Erythroblast (primary cell): ENCODE measurements around the gene ETS1.

Experiments used
- DNase-seq, 2 experiments: peaks; one replicate each; lab custom pipeline; 2025; lab: John Stamatoyannopoulos, UW
- GATA1 ChIP-seq: IDR thresholded peaks from 2 replicates; pipeline ENCODE4 v1.6.1; 2011; ENCODE audit warnings: low read depth, mild to moderate bottlenecking, control low read depth, low read length, moderate library complexity
- POLR2A ChIP-seq: IDR thresholded peaks from 2 replicates; pipeline ENCODE4 v1.6.1; 2011; ENCODE audit warnings: mild to moderate bottlenecking, low read length

ETS1 gene

GRCh38 chr11:128492461-128492860, 94.9 kb downstream of the ETS1 start:
- TF ChIP-seq GATA1 (no peak), POLR2A (no peak)
- DNase-seq, result no peak

GRCh38 chr11:128491195-128491936, 96.0 kb downstream of the ETS1 start:
- no peak for TF ChIP-seq GATA1
- TF ChIP-seq POLR2A, result no peak
- no peak for DNase-seq

- TF ChIP-seq GATA1 (no peak), POLR2A (no peak)
- no peak for DNase-seq
Observed at GRCh38 chr11:128490092-128490491, 97.3 kb downstream of the ETS1 start.

- TF ChIP-seq GATA1 (no peak), POLR2A (no peak)
- no peak for DNase-seq
Observed at GRCh38 chr11:128488471-128488870, 98.9 kb downstream of the ETS1 start.

GRCh38 chr11:128487978-128488377, 99.4 kb downstream of the ETS1 start:
- no peak for DNase-seq
- TF ChIP-seq GATA1, result no peak
- TF ChIP-seq POLR2A, result no peak

GRCh38 chr11:128484172-128484571, 103.2 kb downstream of the ETS1 start:
- DNase-seq, result no peak
- no peak for TF ChIP-seq POLR2A
- TF ChIP-seq GATA1, result no peak

- TF ChIP-seq POLR2A, result no peak
- no peak for TF ChIP-seq GATA1
- DNase-seq, result no peak
Observed at GRCh38 chr11:128483211-128483788, 104.1 kb downstream of the ETS1 start.

GRCh38 chr11:128482512-128483191, 104.7 kb downstream of the ETS1 start:
- no peak for DNase-seq

GRCh38 chr11:128482092-128482491, 105.3 kb downstream of the ETS1 start:
- no peak for TF ChIP-seq POLR2A
- TF ChIP-seq GATA1, result no peak
- DNase-seq, result no peak

More at GRCh38 chr11:128482512-128483191, 104.7 kb downstream of the ETS1 start:
- TF ChIP-seq POLR2A (no peak), GATA1 (no peak)

- no peak for DNase-seq
Observed at GRCh38 chr11:128481135-128481534, 106.2 kb downstream of the ETS1 start.

GRCh38 chr11:128480665-128481064, 106.7 kb downstream of the ETS1 start:
- TF ChIP-seq GATA1 (no peak), POLR2A (no peak)
- no peak for DNase-seq

More at GRCh38 chr11:128481135-128481534, 106.2 kb downstream of the ETS1 start:
- TF ChIP-seq POLR2A, result no peak
- no peak for TF ChIP-seq GATA1

- TF ChIP-seq GATA1 (no peak), POLR2A (no peak)
- no peak for DNase-seq
Observed at GRCh38 chr11:128480066-128480465, 107.3 kb downstream of the ETS1 start.

GRCh38 chr11:128479144-128479543, 108.2 kb downstream of the ETS1 start:
- no peak for TF ChIP-seq POLR2A
- TF ChIP-seq GATA1, result no peak
- no peak for DNase-seq

- TF ChIP-seq GATA1 (no peak), POLR2A (no peak)
- DNase-seq, result no peak
Observed at GRCh38 chr11:128478305-128478704, 109.1 kb downstream of the ETS1 start.

- no peak for TF ChIP-seq GATA1
- no peak for TF ChIP-seq POLR2A
- DNase-seq, result no peak
Observed at GRCh38 chr11:128477811-128478210, 109.5 kb downstream of the ETS1 start.

- TF ChIP-seq POLR2A (no peak), GATA1 (no peak)
- no peak for DNase-seq
Observed at GRCh38 chr11:128477278-128477677, 110.1 kb downstream of the ETS1 start.
